Caki2 (cell line): ENCODE data around the gene MYBPH. TPM values are rescaled to one million over a fixed set of nuclear protein-coding genes. Genes with fewer than 3 reads are reported as not detected.
A peak's percentile ranks its signal among the peaks of the same experiment; 100 is the strongest.

ENCODE experiments used
- DNase-seq: peaks from one replicate; pipeline ENCODE4 v3.0.0-alpha.2; 2015; ENCODE audit warnings: low read depth
- in situ Hi-C: cut with HindIII; loops from 2 replicates; pipeline ENCODE4 v1.10.0; 2016; ENCODE audit warnings: low sequenced_read_pairs, low pct_unique_long_range_greater_than_20kb, mixed read lengths
- total RNA-seq: library from RNA; depleted of rRNA; stranded (reverse); fragments of >200 nt; shearing (Covaris generic); gene quantifications from 2 replicates; pipeline ENCODE4 v1.2.3, GENCODE V29; 2014; ENCODE audit warnings: low replicate concordance

Gene MYBPH
- total RNA-seq, 1 experiment from 2014 or later, result not detected

DNA sequence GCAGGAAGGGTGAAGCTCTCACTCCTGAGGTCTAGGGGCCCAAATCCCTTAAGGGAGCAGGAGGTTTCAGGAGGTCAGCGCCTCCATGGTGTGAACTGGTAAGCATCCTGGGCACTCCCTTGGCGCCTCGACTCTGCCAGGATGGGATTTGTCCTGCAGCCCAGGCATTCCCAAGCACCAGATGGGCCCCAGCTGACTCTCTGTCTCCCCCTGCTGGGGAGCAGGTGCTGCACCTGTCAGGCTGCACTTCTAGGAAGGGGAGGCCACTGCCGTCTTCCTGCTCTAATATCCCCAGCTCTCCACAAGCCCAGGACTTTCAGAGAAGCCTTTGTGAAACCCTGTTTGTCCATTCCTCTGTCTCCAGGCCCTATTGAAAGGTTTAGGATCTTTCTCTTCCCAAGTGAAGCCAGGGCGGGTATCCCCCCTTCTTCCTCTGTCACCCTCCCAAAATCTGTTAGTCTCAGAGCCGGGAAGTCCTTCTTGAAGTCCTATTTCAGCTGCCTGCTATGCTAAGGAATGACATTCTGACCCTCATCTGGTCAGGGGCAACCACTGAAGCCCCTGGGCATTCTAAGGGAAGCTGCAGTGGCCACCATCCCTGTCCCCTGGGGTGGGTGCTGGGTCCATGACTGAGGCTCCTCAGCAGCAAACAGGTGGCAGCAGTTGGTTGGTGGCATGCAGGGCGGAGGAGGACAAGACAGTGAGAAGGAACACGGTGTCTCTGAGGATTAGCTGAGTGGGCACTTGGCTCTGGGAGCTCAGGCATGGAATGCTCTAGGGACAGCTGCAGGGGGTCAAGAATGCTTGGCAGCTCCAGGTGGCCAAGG lies 3.2 kb downstream of the MYBPH start:
- peak; percentile 57 for DNase-seq
- in situ Hi-C loops, result no loop called here

DNA sequence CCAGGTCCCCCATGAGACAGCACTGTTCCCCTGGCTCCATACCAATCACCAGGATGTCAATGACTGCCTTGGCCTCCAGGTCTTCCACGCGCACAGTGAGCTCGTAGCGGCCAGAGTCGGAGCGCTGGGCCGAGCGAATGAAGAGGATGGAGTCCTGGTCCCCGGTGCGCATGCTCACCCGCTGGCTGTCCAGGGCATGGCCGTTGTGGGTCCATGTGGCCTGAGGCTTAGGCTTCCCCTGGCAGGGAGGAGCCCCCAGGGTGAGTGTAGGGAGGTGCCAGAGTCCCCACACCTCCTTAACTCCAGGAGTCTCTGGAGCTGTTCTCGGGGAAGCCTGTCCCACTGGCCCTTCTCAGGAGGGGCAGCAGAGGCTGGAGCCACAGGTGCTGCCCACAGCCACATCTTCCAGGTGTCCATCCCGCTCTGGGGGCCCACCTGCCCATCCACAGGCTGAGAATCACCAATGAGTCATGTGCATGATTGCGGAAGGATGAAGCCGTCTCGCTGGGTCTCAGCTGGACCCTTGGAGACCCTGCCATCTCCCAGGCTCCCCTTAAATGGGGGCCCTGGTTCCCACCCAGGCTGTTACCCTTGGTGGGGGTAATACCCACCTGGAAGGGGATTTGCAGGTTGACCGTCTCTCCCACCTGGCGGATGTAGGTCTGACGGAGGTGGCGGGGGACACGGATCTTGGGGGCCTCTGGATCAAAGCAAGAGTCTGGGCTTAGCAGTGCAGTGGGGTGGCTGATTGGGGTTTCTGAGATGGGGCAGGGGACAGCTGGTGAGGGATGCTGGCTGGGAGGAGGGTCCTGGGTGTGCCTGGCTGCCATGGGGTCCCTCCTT lies 4.1 kb downstream of the MYBPH start:
- no peak for DNase-seq
- in situ Hi-C loops, result no loop called here

DNA sequence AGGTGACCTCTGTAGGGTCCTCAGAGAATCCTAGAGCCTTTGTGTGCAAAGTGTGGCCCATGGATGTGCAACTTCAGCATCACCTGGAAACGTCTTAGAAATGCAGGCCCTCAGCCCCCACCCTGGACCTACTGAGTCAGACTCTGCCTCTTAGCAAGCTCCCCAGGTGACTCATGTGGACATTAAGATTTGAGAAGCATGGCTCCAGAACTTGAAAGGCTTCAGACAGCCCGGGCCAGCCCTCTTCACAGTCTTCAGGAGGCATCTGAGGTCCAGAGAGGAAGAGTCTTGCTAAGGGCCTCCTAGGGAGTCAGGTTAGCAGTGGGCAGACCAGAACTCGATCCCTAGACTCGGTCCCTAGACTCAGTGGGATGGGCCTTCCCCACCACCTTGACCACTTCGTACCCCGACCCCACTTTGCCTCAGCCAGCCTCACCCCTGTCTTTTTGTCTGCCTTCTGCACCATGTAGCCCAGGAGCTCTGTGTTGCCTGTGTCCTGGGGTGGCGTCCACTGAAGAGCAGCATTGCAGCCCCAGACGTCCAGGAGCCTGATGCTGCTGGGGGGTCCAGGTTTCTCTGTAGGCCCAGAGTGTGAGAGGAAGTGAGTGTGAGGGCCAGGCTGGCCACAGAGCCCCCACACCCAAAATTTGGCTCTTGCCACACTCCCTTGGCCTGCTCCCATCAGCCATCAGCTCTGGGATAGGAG lies 4.8 kb downstream of the MYBPH start:
- in situ Hi-C loops, result no loop called here
- DNase-seq, result no peak

DNA sequence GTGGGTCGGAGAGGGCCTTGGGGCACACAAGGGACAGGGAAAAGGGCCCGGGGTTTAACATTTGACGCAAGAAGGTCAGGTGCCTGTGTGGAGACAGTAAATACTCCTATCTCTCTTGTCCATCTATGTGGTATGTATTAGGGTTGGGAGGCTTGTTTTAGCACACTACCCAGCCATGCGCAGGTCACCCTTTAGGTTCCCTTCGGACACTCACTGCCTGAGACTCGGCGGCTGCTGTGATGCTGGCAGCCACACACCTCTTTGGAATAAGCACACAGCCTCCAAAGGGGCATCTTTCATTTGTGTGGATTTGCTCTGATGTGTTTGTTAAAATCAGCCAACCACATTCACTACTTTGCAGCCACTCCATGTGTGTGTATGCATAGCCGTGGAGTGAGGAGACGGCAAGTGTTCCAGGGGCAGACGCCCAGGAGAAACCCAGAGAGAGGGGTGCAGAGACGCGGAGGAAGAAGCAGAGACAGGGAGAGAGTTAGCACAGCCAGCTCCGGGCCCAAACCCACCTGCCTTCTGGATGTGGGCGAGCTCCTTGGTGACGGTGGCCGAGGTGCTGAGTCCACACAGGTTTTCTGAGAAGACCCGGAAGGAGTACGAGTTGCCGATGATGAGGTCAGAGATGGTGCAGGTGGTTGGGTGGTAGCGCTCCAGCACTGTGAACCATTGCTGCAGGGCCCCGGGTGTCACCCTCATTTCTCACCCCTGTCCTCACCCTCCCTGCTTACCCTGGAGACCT lies 5.7 kb downstream of the MYBPH start:
- no peak for DNase-seq
- in situ Hi-C loops, result no loop called here

DNA sequence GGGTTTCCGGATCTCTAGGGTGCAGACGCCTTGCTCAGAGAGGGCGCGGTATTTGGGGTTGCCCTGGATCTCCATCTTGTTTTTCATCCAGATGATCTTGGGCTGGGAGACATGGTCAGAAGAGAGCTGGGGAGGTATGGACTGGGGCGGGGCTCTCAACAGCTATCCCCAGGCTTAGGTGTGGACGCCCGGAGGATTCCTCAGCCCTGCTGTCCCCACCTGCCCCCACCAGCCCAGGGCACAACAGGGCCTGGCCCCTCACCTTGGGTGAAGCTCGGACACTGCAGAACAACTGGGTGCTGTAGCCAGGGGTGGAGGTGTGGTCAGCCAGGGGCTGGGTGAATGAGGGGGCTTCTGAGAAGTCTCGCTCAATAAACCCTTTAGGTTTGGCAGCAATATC lies 6.6 kb downstream of the MYBPH start:
- DNase-seq, result no peak
- in situ Hi-C loops, result no loop called here

DNA sequence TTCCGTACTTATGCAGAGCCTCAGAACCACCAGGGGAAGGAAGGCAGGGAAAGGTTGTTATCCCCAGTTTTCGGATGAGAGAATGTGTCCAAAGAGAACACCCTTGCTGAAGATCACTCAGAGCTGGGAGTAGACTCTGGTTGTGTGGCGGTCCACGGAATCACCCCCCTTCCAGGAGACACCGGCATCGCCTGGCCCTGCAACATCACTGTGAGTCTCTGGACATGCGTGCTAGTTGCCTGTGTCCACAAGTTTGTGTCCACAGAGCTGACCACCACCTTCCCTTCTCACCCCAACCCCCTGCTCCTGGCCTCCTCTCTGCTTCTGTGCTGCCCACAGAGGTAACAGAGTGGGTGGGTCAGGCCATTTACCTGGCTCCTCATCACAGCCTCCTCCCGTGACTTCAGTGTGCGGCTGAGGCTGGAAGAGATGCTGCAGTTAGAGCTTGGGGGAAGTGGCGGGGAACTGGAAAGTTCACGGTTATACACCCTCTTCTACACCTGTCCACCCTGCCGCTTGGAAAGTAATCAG lies 7.3 kb downstream of the MYBPH start:
- DNase-seq, result no peak
- in situ Hi-C loops, result no loop called here

DNA sequence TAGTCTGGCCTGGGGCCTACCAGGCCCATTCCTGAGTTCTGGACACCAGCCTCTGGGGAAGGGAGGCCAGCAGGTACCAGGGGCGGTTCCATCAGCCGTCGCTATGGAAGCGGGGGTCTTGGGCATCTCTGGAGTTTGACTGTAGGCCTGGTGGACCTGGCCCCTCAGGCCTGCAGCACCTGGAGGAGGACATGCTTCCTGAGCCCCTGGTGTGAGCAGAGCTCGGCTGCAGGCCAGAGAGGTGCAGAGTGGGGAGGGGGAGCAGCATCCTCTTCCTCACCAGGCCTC lies 7.8 kb downstream of the MYBPH start:
- no peak for DNase-seq
- in situ Hi-C loops, result no loop called here

DNA sequence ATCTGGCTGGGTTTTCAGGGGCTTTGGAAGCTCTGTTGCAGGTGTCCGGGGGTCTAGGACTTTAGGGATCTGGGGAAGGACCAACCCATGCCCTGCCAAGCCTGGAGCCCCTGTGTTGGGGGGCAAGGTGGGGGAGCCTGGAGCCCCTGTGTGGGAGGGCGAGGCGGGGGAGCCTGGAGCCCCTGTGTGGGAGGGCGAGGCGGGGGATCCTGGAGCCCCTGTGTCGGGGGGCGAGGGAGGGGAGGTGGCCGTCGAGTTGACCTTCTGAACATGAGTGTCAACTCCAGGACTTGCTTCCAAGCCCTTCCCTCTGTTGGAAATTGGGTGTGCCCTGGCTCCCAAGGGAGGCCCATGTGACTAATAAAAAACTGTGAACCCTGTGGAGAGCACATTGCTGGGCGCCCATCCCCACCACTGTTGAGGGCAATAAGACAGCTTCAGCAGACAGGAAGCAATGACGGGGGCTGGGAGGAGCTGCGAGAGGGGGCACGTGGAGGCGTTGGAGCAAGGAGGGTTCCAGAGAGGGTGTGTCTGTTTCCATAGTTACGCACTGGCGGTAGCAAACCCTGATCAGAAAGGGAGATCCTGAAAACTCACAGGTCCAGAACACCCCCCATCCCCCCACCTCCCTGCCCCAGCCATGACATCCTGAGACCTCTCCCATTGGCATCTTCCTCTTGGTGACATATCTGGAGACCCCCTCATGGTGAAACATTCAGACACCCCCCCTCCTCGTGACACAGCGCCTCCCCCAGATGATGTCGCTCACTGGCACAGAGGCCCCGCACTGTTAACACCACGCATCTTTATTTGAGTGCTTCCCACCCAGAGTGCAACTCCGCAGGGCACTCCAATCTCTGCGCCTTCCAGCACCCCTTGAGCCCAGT lies 8.4 kb downstream of the MYBPH start:
- in situ Hi-C loops, result no loop called here
- DNase-seq, result peak; percentile 41

DNA sequence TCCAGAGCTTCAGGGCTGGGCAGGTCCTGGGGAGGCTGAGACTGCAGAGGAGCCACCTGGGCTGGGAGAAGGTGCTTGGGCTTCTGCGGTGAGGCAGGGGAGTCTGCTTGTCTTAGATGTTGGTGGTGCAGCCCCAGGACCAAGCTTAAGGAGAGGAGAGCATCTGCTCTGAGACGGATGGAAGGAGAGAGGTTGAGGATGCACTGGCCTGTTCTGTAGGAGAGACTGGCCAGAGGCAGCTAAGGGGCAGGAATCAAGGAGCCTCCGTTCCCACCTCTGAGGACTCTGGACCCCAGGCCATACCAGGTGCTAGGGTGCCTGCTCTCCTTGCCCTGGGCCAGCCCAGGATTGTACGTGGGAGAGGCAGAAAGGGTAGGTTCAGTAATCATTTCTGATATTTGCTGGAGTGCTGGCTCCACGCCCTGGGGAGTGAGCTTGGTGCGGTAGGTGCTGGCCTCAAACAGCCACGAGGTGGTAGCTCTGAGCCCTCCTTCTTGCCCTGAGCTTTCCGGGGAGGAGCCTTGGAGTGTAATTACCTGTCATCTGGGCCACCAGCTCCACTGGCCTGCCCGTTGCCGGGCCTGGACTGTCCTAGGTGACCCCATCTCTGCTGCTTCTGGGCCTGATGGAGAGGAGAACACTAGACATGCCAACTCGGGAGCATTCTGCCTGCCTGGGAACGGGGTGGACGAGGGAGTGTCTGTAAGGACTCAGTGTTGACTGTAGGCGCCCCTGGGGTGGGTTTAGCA lies 9.3 kb downstream of the MYBPH start:
- in situ Hi-C loops, result no loop called here
- DNase-seq, result no peak

DNA sequence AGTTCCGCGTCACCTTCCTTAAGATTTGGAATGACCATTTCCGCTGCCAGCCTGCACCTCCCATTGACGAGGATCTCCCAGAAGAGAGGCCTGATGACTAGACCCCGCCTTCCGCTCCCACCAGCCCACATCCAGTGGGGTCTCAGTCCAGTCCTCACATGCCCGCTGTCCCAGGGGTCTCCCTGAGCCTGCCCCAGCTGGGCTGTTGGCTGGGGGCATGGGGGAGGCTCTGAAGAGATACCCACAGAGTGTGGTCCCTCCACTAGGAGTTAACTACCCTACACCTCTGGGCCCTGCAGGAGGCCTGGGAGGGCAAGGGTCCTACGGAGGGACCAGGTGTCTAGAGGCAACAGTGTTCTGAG lies 9.8 kb downstream of the MYBPH start:
- DNase-seq, result no peak
- in situ Hi-C loops, result no loop called here

DNA sequence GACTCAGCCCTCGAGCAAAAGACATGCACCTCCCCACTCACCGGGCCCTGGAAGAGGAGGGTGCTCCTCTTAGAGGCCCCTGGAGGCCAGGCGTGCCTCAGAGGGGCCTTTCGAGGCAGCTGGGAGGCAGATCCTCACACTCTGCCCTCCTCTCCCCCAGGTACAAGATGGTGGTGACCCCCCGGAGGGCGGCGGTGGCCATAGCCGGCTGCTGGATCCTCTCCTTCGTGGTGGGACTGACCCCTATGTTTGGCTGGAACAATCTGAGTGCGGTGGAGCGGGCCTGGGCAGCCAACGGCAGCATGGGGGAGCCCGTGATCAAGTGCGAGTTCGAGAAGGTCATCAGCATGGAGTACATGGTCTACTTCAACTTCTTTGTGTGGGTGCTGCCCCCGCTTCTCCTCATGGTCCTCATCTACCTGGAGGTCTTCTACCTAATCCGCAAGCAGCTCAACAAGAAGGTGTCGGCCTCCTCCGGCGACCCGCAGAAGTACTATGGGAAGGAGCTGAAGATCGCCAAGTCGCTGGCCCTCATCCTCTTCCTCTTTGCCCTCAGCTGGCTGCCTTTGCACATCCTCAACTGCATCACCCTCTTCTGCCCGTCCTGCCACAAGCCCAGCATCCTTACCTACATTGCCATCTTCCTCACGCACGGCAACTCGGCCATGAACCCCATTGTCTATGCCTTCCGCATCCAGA lies 10.4 kb downstream of the MYBPH start:
- no peak for DNase-seq

DNA sequence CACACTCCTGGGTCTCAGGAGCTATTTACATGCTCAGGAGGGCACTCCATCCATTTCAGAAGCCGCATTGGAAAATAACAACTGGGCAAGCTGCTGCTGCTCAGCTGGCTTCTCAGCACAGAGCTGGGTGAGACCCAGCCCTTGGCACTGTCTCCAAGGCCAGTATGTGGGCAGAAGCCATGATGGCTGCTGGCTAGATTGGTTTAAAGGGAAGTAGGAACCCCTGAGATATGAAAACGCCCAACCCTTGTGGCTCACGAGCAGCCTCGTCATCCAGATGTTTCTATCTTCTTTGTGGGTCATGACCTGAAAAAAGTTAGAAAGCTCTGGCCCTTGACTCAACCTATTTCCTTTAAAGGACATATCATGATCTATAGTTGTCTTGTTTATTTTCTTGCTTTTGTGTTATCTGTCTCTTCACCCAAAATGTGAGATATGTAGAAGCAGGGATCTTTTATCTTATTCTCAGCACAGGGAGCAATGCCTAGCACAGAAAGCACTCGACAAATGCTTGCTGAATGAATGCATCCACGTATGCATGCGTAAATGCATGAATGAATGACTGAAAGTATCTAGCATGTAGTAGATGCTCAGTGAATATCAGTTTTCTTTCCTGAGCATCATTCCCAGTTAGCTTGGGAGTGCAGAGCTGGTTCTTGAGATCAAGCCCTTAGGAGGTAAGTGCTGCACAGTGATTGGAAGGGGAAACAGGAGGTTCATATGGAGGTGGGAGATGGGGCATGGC lies 11.6 kb downstream of the MYBPH start:
- in situ Hi-C loops, result no loop called here
- no peak for DNase-seq

More for the DNA sequence above, 10.4 kb downstream of the MYBPH start:
- in situ Hi-C loops, result no loop called here

DNA sequence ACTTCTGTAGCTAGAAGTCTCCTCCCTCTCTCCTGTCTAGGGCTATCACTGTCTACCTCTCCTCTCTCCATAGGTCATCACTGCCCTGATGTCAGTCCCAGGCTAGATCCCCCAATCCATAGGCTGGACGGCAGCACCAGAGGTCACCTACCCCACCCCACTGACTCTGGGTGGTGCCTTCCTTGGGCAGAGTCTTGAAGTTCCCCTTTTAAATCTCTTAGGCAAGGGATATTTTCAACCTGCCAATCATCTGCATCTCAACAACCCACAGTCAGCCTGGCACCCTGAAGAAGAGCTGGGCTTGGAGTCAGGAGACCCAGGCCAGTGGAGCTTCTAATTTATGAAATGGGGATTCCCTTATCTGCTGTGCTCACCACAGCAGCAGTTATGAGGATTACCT lies 13.2 kb downstream of the MYBPH start:
- no peak for DNase-seq
- in situ Hi-C loops, result no loop called here

DNA sequence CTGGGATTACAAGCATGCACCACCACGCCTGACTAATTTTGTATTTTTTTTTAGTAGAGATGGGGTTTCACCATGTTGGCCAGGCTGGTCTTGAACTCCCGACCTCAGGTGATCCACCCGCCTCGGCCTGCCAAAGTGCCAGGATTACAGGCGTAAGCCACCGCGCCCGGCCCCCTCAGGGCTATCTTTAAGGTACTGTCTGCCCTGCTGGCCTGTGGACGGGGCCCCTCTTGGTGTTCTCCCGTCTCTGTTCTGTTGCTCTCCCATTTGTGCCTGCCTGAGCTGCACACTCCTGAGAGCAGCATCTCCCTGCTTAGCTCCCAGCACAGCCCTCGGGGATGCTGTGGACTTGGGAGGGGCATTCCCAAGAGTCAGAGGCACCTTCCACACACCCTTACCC lies 13.9 kb downstream of the MYBPH start:
- in situ Hi-C loops, result no loop called here
- no peak for DNase-seq

DNA sequence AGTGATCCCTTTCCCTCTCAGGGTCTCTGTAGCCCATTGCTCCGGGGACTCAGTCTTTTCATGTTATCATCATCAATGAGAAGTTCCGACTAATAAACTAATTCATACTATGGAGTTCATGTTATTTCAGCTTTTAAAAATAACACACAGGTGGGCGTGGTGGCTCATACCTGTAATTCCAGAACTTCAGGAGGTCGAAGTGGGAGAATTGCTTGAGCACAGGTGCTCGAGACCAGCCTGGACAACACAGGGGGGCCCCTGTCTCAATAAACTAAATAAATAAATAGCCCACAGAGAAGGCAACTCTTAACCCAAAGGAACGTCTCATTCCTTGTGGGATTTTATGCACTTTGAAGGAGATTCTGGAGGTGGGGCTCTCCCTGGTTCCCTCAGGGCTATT lies 14.5 kb downstream of the MYBPH start:
- DNase-seq, result no peak
- in situ Hi-C loops, result no loop called here

DNA sequence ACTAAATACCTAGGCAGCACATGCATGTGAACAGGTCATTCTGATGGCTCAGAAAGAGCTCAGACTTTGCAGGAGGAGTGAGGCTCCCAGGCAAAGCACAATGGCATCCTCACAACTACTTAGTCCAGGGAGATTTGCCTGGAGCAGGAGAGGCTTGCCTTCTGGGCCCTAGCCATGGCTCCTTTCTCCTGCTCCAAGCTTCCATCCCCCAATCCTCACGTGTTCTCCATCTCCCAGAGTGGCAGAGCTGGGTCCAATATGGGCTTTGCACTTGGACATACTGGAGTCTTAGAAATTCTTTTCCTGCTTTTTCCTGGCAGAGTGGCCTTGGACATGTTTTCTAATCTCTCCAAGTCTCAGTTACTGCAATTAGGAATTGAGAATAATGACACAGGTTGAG lies 15.8 kb downstream of the MYBPH start:
- in situ Hi-C loops, result no loop called here

More for the DNA sequence above, 15.8 kb downstream of the MYBPH start:
- DNase-seq, result no peak
